Suppressor macrophage (primary cell): ENCODE measurements around the gene GPR146.

Experiments
- DNase-seq, 4 experiments: peaks; one replicate each; pipeline ENCODE4 v3.0.0-alpha.2; 2020 to 2022

GPR146 gene

DNA sequence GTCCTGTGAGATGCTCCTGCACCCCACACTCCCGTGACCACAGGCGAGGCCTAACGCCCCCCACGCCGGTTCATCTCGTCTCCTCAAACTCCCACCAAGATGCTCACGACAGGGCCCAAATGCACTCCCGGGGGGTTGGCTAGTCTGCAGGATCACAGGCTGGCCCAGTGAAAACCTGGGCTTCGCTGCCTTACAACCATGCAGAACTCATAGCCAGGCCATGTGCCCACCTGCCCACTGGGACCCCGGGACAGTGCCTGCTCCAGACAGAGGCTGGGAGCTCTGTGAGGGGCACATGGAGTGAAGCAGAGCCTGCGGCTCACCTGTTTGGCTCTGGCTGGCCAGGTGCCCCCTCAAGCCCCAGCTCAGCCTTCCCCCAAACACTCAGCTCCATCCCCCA, 34.2 kb downstream of the GPR146 start:
- DNase-seq, result no peak

DNA sequence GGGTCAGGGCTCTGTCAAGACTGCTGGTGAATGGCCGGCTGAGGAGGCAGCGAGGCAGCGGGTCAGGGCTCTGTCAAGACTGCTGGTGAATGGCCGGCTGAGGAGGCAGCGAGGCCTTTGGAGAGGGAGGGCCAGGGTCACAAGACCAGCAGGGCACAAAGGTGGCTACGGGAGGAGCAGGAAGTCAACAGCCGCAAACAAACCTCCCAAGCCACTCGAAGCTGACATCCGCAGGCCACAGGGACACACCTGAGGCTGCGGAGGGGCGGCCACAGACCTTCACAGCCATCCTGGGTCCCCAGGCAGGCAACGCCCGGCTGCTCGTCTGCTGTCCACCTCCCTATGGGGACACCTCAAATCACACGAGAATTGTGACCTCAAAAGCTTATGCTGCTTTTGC, 34.6 kb downstream of the GPR146 start:
- no peak for DNase-seq

- no peak for DNase-seq
Measured at GRCh38 chr7:1079546-1079945, 35.2 kb downstream of the GPR146 start.

- no peak for DNase-seq
Measured at GRCh38 chr7:1080252-1080920, 36.0 kb downstream of the GPR146 start.

DNA sequence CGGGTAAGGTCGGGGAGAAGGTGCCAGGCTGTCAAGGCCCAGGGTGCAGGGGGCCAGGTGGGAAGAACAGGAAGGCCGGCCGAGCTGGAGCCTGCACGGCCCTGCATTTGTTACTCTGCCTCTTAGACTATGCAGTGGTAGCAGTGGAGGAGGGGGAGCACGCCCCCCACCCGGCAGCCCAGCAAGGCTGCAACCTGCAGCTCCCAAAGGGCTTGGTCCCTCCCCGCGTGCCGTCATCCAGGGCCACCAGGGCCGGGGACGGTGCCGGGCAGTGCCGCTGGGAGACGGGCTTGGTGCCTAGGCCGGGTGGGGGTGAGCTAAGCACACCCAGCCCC, 36.5 kb downstream of the GPR146 start:
- no peak for DNase-seq

GRCh38 chr7:1081336-1081735, 37.0 kb downstream of the GPR146 start:
- DNase-seq, result no peak

DNA sequence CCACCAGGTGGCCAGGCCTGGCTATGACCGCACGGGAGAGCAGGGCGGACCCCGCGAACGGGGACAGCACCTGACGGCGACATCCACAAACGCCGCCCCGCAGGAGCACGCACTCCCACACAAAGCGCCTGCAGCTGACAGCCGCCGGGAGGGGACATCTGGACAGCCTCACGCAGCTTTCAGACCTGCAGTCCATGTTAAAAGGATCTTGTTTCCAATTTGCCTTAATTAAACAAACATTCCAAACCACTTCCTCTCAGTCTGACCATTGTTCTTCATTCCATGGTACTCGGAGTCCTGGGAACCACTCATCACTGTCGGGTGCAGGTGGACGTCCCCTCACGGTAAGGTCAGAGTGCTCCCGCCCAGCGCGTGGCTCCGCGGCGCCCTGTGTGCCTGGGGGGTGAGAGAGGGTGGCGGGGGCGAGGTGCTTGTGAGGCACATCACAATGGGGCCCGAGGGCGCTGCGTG, 37.6 kb downstream of the GPR146 start:
- DNase-seq, result no peak

GRCh38 chr7:1083729-1084657, 39.6 kb downstream of the GPR146 start:
- DNase-seq, result no peak

DNA sequence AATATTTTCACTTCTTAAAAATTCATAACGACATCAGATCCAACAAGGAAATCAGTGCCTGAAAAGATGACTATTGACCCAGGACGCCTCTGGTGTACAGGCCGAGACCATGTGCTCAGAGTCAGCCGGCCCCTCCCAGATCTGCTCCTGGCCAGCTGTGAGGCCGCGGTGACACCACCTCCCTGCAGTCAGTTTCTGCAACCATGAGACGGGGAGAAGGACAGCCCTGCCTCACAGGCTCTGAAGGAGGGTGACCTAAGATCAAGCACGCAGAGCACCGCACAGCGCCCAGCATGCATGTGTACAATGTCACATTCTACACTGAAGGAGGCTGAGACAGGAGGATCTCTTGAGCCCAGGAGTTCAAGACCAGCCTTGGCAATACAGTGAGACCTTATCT, 40.9 kb downstream of the GPR146 start:
- DNase-seq, result no peak

- DNase-seq, result peak in 2 of 4 experiments; percentile 7 to 12
Measured at GRCh38 chr7:1085910-1086421, 41.6 kb downstream of the GPR146 start.

GRCh38 chr7:1086588-1087464, 42.5 kb downstream of the GPR146 start:
- DNase-seq, result peak; percentile 77 to 90 (median 85)

GRCh38 chr7:1087465-1087814, 43.1 kb downstream of the GPR146 start:
- DNase-seq, result no peak

- DNase-seq, result peak in 2 of 4 experiments; percentile 19 to 44
Measured at GRCh38 chr7:1087952-1088920, 43.9 kb downstream of the GPR146 start, which contains the start of gene GPER1. TSS of gene GPER1 (plus strand) at chr7:1088113. CDS start at chr7:1091729, 3,616 bp downstream.

- DNase-seq, result no peak
Measured at GRCh38 chr7:1090236-1090635, 45.9 kb downstream of the GPR146 start.

DNA sequence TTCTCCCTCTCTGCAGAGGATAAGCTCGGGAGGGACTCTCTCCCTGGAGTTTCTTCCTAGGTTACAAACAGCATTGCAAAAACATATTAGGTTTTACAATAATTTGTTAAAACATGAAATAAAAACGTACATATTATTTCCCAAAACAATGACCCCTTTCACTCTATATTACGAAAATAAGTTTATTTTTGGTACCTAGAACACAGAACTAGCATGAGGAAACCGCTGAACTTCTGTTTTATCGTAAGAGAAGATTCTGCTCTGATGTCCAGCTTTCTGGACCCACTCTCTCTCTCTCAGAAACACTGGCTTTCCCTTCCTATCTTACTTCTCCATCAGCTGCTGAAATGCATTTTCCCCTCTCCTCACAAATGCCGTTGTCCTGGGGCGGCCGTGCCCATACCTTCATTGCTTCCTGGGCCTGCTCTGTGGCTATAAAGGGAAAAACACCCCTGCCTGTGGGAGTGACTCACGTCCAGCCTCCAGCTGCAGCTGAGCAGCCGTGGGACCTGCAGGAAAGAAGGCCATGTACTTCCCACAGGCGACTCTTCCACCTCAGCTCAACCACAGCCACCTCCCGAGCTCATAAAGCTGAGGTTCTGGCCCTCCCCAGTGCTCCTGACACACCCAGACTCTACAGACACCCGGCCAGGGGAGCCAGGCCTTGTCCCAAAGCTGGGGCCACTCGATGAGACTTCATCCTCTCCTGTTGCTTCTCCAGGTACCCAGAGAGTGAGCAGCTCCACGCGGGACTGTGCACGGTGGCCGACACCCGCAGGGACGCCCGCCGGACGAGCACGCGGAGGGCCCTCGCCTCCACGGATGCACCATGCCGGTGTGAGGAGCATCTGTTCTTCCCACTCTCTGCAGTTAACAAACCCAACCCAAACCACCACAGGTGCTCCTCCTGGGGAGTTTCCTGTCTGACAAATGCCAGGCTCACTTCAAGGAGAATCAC, 46.6 kb downstream of the GPR146 start:
- DNase-seq, result peak; percentile 31 to 67 (median 58)

- DNase-seq, result no peak
Measured at GRCh38 chr7:1091644-1092027, 47.3 kb downstream of the GPR146 start.

DNA sequence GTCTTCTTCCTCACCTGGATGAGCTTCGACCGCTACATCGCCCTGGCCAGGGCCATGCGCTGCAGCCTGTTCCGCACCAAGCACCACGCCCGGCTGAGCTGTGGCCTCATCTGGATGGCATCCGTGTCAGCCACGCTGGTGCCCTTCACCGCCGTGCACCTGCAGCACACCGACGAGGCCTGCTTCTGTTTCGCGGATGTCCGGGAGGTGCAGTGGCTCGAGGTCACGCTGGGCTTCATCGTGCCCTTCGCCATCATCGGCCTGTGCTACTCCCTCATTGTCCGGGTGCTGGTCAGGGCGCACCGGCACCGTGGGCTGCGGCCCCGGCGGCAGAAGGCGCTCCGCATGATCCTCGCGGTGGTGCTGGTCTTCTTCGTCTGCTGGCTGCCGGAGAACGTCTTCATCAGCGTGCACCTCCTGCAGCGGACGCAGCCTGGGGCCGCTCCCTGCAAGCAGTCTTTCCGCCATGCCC, 47.9 kb downstream of the GPR146 start:
- DNase-seq, result no peak

- no peak for DNase-seq
Measured at GRCh38 chr7:1092806-1093501, 48.6 kb downstream of the GPR146 start.

DNA sequence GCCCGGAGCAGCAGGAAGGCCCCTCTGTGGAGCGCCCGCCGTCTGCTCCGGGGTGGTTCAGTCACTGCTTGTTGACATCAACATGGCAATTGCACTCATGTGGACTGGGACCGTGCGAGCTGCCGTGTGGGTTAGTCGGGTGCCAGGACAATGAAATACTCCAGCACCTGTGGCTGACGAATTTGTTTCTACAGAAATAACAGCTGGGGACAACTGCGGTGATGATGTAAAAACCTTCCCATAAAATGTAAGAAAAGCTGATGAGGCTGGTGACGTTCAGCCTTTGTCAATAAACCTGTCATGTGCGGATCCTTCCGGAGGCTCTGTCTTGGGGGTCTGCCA, 49.1 kb downstream of the GPR146 start:
- DNase-seq, result no peak
